ENCODE results near the gene SPON2. TPM values are rescaled to one million over a fixed set of nuclear protein-coding genes. Genes with fewer than 3 reads are reported as not detected.

SPON2 gene
- polyA plus RNA-seq, 1 experiment, result 11.6 TPM

DNA sequence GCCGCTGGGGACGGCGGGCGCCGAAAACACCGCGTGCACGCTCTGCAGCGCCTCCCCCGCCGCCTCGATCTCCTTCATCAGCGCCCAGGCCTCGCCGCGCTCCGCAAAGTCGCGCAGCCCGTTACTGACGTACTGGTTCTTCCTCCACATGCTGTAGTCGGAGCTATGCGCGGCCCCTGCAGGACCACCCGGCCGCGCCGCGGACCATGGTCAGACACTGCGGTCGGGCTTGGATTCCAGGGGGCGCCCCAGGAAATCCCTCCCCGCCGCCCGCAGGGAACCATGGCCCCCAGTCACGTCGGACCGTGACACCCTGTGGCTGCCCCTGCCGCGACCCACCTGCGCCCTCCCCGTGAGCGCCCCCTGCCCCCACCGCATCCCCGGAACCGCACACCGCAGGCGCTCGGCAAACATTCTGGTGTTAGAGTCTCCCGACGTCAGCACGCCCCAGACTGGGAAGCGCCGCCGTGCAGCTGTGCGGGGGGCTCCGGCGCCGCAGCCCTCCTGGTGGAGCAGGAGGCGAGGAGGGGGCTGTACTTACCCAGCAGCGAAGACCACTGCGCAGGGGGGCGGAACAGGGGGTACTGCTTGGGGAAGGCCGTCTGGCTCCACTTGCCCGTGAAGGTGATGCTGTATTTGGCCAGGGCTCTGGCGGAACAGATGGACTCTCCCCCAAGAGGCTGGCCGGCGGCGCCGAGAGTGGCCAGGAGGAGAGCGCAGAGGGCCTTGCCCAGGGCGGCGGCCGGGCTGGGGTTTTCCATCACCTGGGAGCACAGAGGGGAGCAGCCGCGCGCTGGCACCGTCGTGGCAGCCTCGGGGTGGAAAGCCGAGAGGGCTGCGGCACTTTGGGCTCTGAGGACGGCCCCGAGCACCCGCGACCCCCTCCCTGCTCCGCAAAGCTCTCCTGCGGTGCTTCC, 814 bp downstream of the SPON2 start:
- Histone ChIP-seq H3K4me3 (ENCODE audit: low read depth, low read length) (peak overlapping the region; percentile 37), H3K27me3 (ENCODE audit: control insufficient read depth, insufficient read depth, low read length) (peaks cover 3% of the 10 kb centered on the region; the same call in 1 of the 2 replicates), H3K36me3 (ENCODE audit: control insufficient read depth, insufficient read depth, low read length) (peaks cover 3% of the 10 kb centered on the region)
- CTCF ChIA-PET, result interaction anchor here (0.6 to 1.4 kb wide), 3 partner anchors 28 to 458 kb away, joined by 3 to 5 read pairs (median 4); no protein-coding TSS in a partner anchor
- no peak for DNase-seq (ENCODE audit: low read depth)
- TF ChIP-seq, protein P1, sequence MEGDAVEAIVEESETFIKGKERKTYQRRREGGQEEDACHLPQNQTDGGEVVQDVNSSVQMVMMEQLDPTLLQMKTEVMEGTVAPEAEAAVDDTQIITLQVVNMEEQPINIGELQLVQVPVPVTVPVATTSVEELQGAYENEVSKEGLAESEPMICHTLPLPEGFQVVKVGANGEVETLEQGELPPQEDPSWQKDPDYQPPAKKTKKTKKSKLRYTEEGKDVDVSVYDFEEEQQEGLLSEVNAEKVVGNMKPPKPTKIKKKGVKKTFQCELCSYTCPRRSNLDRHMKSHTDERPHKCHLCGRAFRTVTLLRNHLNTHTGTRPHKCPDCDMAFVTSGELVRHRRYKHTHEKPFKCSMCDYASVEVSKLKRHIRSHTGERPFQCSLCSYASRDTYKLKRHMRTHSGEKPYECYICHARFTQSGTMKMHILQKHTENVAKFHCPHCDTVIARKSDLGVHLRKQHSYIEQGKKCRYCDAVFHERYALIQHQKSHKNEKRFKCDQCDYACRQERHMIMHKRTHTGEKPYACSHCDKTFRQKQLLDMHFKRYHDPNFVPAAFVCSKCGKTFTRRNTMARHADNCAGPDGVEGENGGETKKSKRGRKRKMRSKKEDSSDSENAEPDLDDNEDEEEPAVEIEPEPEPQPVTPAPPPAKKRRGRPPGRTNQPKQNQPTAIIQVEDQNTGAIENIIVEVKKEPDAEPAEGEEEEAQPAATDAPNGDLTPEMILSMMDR (IDR thresholded peaks at IDR 0.05; ENCODE audit: insufficient read depth, low read depth, low read length), result no peak
- POLR2A ChIA-PET, result no interaction called here

DNA sequence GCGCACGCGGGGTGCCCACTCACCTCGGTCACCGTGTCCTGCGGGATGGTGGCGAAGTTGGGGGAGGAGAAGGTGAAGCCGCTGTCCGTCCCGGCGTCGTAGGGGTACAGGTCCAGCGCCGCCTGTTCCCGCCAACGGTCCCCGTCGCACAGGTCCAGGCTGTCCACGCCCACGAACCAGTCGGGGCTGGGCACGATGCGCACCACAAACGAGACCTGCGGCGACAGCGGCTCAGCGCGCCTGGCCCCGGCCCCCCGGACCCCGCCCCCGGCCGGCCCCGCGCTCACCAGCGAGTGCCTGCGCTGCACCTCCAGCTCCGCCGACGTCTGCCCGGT, 1.4 kb downstream of the SPON2 start:
- no peak for DNase-seq (ENCODE audit: low read depth)
- ChIA-PET POLR2A (no interaction called here), CTCF (interaction anchor here (1.4 kb wide), 1 partner anchor 29 kb away, joined by 5 read pairs; no protein-coding TSS in a partner anchor)
- H3K27me3 ChIP-seq (ENCODE audit: control insufficient read depth, insufficient read depth, low read length), result peaks cover 3% of the 10 kb centered on the region; the same call in 1 of the 2 replicates
- H3K4me3 ChIP-seq (ENCODE audit: low read depth, low read length), result peak overlapping the region; percentile 37; the same call in 1 of the 2 replicates
- peaks cover 3% of the 10 kb centered on the region for H3K36me3 ChIP-seq (ENCODE audit: control insufficient read depth, insufficient read depth, low read length)
- TF ChIP-seq, protein P1 (IDR thresholded peaks at IDR 0.05; ENCODE audit: insufficient read depth, low read depth, low read length), result no peak

DNA sequence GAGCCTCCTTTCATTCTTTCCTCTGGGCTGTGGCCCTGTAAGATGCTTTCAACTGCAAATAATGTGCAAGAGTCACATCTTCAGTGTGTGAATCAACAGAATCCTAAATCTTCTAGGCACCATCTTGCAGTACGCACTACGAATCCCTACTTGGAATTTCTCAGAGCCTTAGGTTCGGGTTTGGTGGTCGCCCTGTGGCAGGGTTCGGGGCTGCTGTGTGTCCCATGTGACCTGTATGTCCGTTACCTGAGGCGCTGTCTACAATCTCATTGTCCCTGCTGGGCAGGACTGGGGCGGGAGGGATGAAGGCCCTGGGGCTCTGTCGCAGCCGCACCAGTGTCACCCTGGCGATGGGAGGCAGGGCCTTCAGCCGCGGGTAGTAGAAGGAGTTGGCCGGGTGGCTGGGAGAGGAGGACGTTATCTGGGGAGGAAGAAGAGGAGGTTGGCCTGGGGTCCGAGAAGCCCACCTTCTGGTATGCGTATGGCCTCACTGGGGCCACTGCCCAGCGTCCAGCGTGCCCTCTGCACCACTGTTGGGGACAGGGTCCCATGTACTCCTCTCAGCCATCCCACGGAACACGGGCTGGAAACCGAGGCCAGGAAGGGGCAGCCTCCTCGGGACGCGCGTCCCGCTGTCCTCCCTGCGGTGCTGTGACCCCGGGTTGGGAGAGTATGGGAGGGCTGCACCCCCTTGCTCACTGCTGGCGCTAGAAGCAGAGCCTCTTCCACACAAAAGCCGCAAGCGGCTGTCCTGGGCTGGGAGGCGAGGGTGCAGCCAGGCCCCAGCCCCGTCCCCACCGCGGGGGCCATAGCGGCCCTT, 2.0 kb downstream of the SPON2 start:
- TF ChIP-seq, protein P1 (IDR thresholded peaks at IDR 0.05; ENCODE audit: insufficient read depth, low read depth, low read length), result no peak
- ChIA-PET CTCF (interaction anchor here (5.3 kb wide), 1 partner anchor 95 kb away, joined by 71 read pairs; no protein-coding TSS in a partner anchor), POLR2A (no interaction called here)
- Histone ChIP-seq H3K4me3 (ENCODE audit: low read depth, low read length) (no peak overlapping the region), H3K27me3 (ENCODE audit: control insufficient read depth, insufficient read depth, low read length) (peaks cover 3% of the 10 kb centered on the region; the same call in 1 of the 2 replicates), H3K36me3 (ENCODE audit: control insufficient read depth, insufficient read depth, low read length) (peaks cover 3% of the 10 kb centered on the region)
- DNase-seq (ENCODE audit: low read depth), result no peak

DNA sequence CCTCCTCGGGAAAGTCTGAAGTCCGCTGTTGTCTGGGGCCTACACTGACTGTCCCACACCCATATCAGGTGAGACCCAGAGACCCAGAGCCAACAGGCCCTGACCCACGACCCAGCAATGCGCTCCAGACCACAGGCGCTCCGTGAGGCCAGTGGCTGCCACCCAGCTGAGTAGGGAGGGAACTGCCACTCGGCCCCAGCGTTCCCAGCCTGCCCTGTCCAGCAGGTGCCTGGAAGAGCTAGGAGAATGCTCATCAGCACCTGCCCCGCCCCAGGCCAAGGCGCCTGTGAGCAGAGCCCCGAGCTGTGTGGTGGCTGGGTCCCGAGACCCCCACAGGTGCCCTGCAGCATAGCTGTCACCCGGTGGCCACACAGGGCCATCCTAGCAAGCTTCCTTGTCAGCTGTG, 2.7 kb downstream of the SPON2 start:
- Histone ChIP-seq H3K27me3 (ENCODE audit: control insufficient read depth, insufficient read depth, low read length) (peaks cover 3% of the 10 kb centered on the region; the same call in 1 of the 2 replicates), H3K4me3 (ENCODE audit: low read depth, low read length) (no peak overlapping the region), H3K36me3 (ENCODE audit: control insufficient read depth, insufficient read depth, low read length) (peaks cover 3% of the 10 kb centered on the region)
- TF ChIP-seq, protein P1 (IDR thresholded peaks at IDR 0.05; ENCODE audit: insufficient read depth, low read depth, low read length), result no peak
- DNase-seq (ENCODE audit: low read depth), result no peak
- ChIA-PET CTCF (interaction anchor here (5.3 kb wide), 1 partner anchor 96 kb away, joined by 71 read pairs; no protein-coding TSS in a partner anchor), POLR2A (no interaction called here)

Measured in BJ (cell line).